HepG2 (cell line): Measurements from ENCODE around the gene GABBR2. TPM values are rescaled to one million over a fixed set of nuclear protein-coding genes. Genes with fewer than 3 reads are reported as not detected.

Experiments
- ATAC-seq: fragments of 200-7000 bp; cut with Tn5 transposase; 3 replicates; pipeline ENCODE4 v1.9.1; 2020; ENCODE audit warnings: mild to moderate bottlenecking, moderate library complexity
- BruUV-seq: library from RNA; stranded (reverse); fragments of 400-500 nt; replicated peaks from 2 replicates; lab custom pipeline; 2021; lab: Mats Ljungman, UMichigan
- CTCF ChIA-PET: fragments of 300-600 bp; formaldehyde crosslinking; extraction: SDS; loops from one replicate; lab custom pipeline; 2021; ENCODE audit warnings: low total read pairs, inconsistent platforms, low intra/inter-chr PET ratio; lab: Yijun Ruan, JAX
- POLR2A ChIA-PET: fragments of 350-600 bp; sonication (Branson Sonifier 250); formaldehyde crosslinking; loops from one replicate; lab custom pipeline; 2020; ENCODE audit warnings: antibody characterized with exemption, inconsistent platforms; lab: Yijun Ruan, JAX
- DNase-seq: peaks from one replicate; pipeline ENCODE4 v3.0.0-alpha.2; 2015; ENCODE audit warnings: low spot score
- FAIRE-seq: peaks from 3 replicates; lab custom pipeline; 2011; peaks lifted over from hg19 to GRCh38; lab: Jason Lieb, UNC
- H2AFZ ChIP-seq: one replicate; pipeline ENCODE4 v1.6.1; 2011; ENCODE audit warnings: low read length, inconsistent platforms
- H3K27ac ChIP-seq: fragments of 300-600 bp; 3 replicates; pipeline ENCODE4 v1.8.0; 2011; ENCODE audit warnings: mixed run types, mild to moderate bottlenecking, mixed read lengths, low read length, inconsistent platforms; ENCODE audit not compliant: insufficient read depth; ENCODE audit errors: extremely low read length
- H3K27me3 ChIP-seq, 2 experiments: fragments of 200-600 bp in 1 of 2; 2 replicates in 1 of 2; 3 replicates in 1 of 2; pipeline versions ENCODE4 v1.6.0 to v1.8.0; 2011; ENCODE audit warnings: low read length in 2 of 2, mild to moderate bottlenecking in 2 of 2, moderate library complexity in 2 of 2, inconsistent platforms in 1 of 2; ENCODE audit not compliant: insufficient read depth in 2 of 2, control insufficient read depth in 1 of 2
- H3K36me3 ChIP-seq, 2 experiments: fragments of 200-600 bp in 1 of 2; replicated peaks in 1 of 2; 2 replicates in 1 of 2; 3 replicates in 1 of 2; pipeline versions ENCODE4 v1.5.1 to v1.8.0; 2011; ENCODE audit warnings: low read length in 2 of 2, inconsistent platforms in 1 of 2; ENCODE audit not compliant: insufficient read depth in 2 of 2, control insufficient read depth in 1 of 2
- H3K4me1 ChIP-seq: 2 replicates; pipeline ENCODE4 v1.5.1; 2012; ENCODE audit warnings: low read length, inconsistent platforms; ENCODE audit not compliant: insufficient read depth
- H3K4me2 ChIP-seq: 2 replicates; pipeline ENCODE4 v1.6.0; 2011; ENCODE audit warnings: low read depth, low read length, inconsistent platforms
- H3K4me3 ChIP-seq, 3 experiments: fragments of 200-600 bp in 1 of 3; sonication (generic), shearing (Covaris generic) in 1 of 3; replicated peaks in 1 of 3; 2 replicates each; pipeline ENCODE4 v1.5.1; 2011 to 2016; ENCODE audit warnings: low read length in 3 of 3, inconsistent platforms in 2 of 3, low read depth in 2 of 3, mild to moderate bottlenecking in 2 of 3, control low read depth in 1 of 3, mixed read lengths in 1 of 3; ENCODE audit not compliant: insufficient read depth in 1 of 3
- H3K79me2 ChIP-seq: one replicate; pipeline ENCODE4 v1.6.1; 2011; ENCODE audit warnings: low read length, inconsistent platforms; ENCODE audit not compliant: insufficient read depth
- H3K9ac ChIP-seq: 2 replicates; pipeline ENCODE4 v1.6.0; 2011; ENCODE audit warnings: mild to moderate bottlenecking, low read depth, low read length, inconsistent platforms; ENCODE audit not compliant: insufficient read depth
- H3K9me3 ChIP-seq: 2 replicates; pipeline ENCODE4 v1.5.1; 2012; ENCODE audit warnings: mild to moderate bottlenecking, low read length
- H4K20me1 ChIP-seq: 2 replicates; pipeline ENCODE4 v1.6.0; 2011; ENCODE audit warnings: inconsistent platforms, mild to moderate bottlenecking, low read length, moderate library complexity; ENCODE audit not compliant: insufficient read depth
- DPF2 ChIP-seq: sonication (generic); formaldehyde crosslinking; IDR thresholded peaks from 2 replicates; pipeline ENCODE4 v1.4.0; 2020; ENCODE audit warnings: mild to moderate bottlenecking, low read depth, missing genetic modification reagents, borderline replicate concordance
- GLI4 ChIP-seq: sonication (generic); formaldehyde crosslinking; IDR thresholded peaks from 2 replicates; pipeline ENCODE4 v1.5.1; 2020; ENCODE audit warnings: missing genetic modification reagents, mild to moderate bottlenecking, moderate library complexity, borderline replicate concordance
- KDM3A ChIP-seq: IDR thresholded peaks from 2 replicates; pipeline ENCODE4 v1.6.1; 2018; ENCODE audit warnings: low read depth, missing compliant biosample characterization
- MAFK ChIP-seq, 2 experiments: IDR thresholded peaks in 1 of 2; conservative IDR thresholded peaks in 1 of 2; 2 replicates each; pipeline ENCODE4 v1.6.1; 2011; ENCODE audit warnings: improper control_type of control experiment in 2 of 2, low read length in 2 of 2
- MIER2 ChIP-seq: IDR thresholded peaks from 2 replicates; pipeline ENCODE4 v1.6.1; 2016; ENCODE audit warnings: missing biosample characterization, missing genetic modification reagents
- MLLT10 ChIP-seq: sonication (generic); formaldehyde crosslinking; IDR thresholded peaks from 2 replicates; pipeline ENCODE4 v1.4.0; 2020; ENCODE audit warnings: missing genetic modification reagents
- YY1 ChIP-seq: IDR thresholded peaks from 2 replicates; pipeline ENCODE4 v1.6.1; 2011; ENCODE audit warnings: low read length, low read depth, moderate library complexity, mild to moderate bottlenecking; ENCODE audit not compliant: insufficient read depth, insufficient replicate concordance
- ZSCAN5A ChIP-seq: sonication (generic); formaldehyde crosslinking; IDR thresholded peaks from 2 replicates; pipeline ENCODE4 v1.8.0; 2022; ENCODE audit warnings: mild to moderate bottlenecking, missing genetic modification reagents, borderline replicate concordance
- WGBS: methylation state at CpG from one replicate; pipeline ENCODE4 v1.1.6; 2017; ENCODE audit warnings: low lambda C conversion rate; 5-methylcytosine and 5-hydroxymethylcytosine counted together
- in situ Hi-C: cut with HindIII; loops from 2 replicates; pipeline ENCODE4 v1.10.0; 2017; ENCODE audit warnings: low pct_unique_long_range_greater_than_20kb; ENCODE audit not compliant: extremely low pct_ligation_motif_present
- intact Hi-C: fragments of 100-400 bp; cut with micrococcal nuclease; formaldehyde crosslinking; loops from one replicate; pipeline ENCODE4 v1.10.0; 2022; ENCODE audit not compliant: unreplicated experiment
- polyA plus RNA-seq, 8 experiments: library from polyadenylated mRNA; depleted of rRNA in 3 of 8; stranded (reverse) in 7 of 8; unstranded in 1 of 8; fragments of >200 nt; fragmentation: Illumina TruSeq in 4 of 8; extraction: Trizol in 4 of 8; gene quantifications; 2 replicates each; pipeline versions ENCODE4 v1.2.1 to v1.2.3, GENCODE V29; 2011 to 2016; ENCODE audit warnings: low read depth in 4 of 8, missing spikeins in 1 of 8, mixed read lengths in 1 of 8; ENCODE audit not compliant: insufficient read depth in 1 of 8
- total RNA-seq, 5 experiments: library from RNA; depleted of rRNA; stranded (reverse); fragments of >200 nt; fragmentation: Illumina TruSeq; extraction: Trizol; gene quantifications; 2 replicates each; pipeline ENCODE4 v1.2.3, GENCODE V29; 2016; ENCODE audit warnings: low read depth in 1 of 5
- TF ChIP-seq, protein P1 (sequence below): sonication (generic); formaldehyde crosslinking; IDR thresholded peaks from 2 replicates; pipeline ENCODE4 v1.5.1; 2020; ENCODE audit warnings: mild to moderate bottlenecking, missing genetic modification reagents, borderline replicate concordance

GABBR2 gene
- total and polyA plus RNA-seq, 2 of the 13 experiments (the other 11 are each of a cell fraction or from before 2014, with no cell fraction given), result 0.02 TPM; not detected in 1

DNA sequence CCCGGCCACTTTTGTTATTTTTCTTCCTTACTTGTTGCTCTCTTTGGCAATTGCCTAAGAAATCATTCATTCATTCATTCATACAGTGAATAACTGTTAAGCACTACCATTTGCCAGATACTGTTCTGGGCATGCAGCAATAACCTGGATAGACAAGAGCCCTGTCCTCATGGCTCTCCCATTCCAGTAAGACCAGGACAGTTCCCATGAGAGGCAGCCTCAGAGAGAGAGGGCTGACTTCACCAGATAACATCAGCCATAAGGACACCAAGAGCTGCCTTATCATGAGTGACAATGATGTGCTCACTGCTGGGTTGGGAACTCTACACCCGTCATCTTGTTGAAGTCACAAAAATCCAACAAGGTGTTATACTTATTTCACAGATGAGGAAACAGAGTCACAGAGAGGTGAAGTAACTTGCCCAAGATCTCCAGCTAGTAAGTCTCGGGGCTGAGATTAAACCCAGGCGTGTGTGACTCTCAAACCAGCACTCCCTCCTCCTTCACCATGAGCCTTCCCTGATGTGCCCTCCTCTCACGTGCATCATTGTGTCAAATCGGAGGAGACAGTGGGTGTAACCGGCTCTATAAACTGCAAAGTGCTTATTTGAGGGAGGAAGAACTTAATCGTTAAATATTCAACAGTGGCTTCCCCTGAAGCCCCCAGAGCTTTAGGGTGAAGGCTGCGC is 392.1 kb downstream of the GABBR2 start:
- DNase-seq (no peak), FAIRE-seq (no peak), ATAC-seq (no peak)
- Histone ChIP-seq H3K36me3 (no peaks in the 10 kb centered on the region), H3K9ac (no peak overlapping the region), H3K4me3 (no peak overlapping the region), H2AFZ (no peak overlapping the region), H3K79me2 (no peaks in the 10 kb centered on the region), H3K4me2 (no peak overlapping the region), H3K27ac (no peak overlapping the region), H4K20me1 (no peaks in the 10 kb centered on the region), H3K4me1 (no peaks in the 10 kb centered on the region), H3K27me3 (peaks cover 0 to 12% of the 10 kb centered on the region in 2 experiments; a peak in 3 of 5 replicates), H3K9me3 (no peaks in the 10 kb centered on the region)
- POLR2A ChIA-PET, result no interaction called here
- WGBS, result 53% methylated on average over 6 of the region's 9 CpGs
- intact Hi-C loops, result no loop called here
- TF ChIP-seq MAFK (conservative IDR thresholded peaks at IDR 0.05 in 1 of 2, IDR thresholded peaks at IDR 0.05 in 1 of 2; ENCODE audit: low read length in 2 of 2) (no peak), KDM3A (CRISPR knock-in tag) (no peak), MLLT10 (CRISPR knock-in tag) (no peak), ZSCAN5A (CRISPR knock-in tag) (no peak), YY1 (no peak), DPF2 (no peak), MIER2 (CRISPR knock-in tag) (no peak), GLI4 (CRISPR knock-in tag) (no peak)
- TF ChIP-seq, protein P1, sequence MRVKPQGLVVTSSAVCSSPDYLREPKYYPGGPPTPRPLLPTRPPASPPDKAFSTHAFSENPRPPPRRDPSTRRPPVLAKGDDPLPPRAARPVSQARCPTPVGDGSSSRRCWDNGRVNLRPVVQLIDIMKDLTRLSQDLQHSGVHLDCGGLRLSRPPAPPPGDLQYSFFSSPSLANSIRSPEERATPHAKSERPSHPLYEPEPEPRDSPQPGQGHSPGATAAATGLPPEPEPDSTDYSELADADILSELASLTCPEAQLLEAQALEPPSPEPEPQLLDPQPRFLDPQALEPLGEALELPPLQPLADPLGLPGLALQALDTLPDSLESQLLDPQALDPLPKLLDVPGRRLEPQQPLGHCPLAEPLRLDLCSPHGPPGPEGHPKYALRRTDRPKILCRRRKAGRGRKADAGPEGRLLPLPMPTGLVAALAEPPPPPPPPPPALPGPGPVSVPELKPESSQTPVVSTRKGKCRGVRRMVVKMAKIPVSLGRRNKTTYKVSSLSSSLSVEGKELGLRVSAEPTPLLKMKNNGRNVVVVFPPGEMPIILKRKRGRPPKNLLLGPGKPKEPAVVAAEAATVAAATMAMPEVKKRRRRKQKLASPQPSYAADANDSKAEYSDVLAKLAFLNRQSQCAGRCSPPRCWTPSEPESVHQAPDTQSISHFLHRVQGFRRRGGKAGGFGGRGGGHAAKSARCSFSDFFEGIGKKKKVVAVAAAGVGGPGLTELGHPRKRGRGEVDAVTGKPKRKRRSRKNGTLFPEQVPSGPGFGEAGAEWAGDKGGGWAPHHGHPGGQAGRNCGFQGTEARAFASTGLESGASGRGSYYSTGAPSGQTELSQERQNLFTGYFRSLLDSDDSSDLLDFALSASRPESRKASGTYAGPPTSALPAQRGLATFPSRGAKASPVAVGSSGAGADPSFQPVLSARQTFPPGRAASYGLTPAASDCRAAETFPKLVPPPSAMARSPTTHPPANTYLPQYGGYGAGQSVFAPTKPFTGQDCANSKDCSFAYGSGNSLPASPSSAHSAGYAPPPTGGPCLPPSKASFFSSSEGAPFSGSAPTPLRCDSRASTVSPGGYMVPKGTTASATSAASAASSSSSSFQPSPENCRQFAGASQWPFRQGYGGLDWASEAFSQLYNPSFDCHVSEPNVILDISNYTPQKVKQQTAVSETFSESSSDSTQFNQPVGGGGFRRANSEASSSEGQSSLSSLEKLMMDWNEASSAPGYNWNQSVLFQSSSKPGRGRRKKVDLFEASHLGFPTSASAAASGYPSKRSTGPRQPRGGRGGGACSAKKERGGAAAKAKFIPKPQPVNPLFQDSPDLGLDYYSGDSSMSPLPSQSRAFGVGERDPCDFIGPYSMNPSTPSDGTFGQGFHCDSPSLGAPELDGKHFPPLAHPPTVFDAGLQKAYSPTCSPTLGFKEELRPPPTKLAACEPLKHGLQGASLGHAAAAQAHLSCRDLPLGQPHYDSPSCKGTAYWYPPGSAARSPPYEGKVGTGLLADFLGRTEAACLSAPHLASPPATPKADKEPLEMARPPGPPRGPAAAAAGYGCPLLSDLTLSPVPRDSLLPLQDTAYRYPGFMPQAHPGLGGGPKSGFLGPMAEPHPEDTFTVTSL (CRISPR knock-in tag), result no peak
- in situ Hi-C loops, result loop anchor here (5.0 to 10.0 kb wide), 2 partner anchors 388 to 461 kb away; partner anchors contain the start of gene GABBR2
- CTCF ChIA-PET, result interaction anchor here (1.7 kb wide), 2 partner anchors 459 to 480 kb away, joined by 5 to 21 read pairs; partner anchors contain the start of gene ANKS6
- BruUV-seq, result no TSS peak
